ENCODE measurements around the gene PLVAP. TPM values are rescaled to one million over a fixed set of nuclear protein-coding genes. Genes with fewer than 3 reads are reported as not detected.

Gene PLVAP
- total RNA-seq, 1 experiment from 2014 or later: not detected

- TF ChIP-seq ZNF281 (CRISPR knock-in tag; IDR thresholded peaks at IDR 0.05) (no peak), FOXP4 (CRISPR knock-in tag; IDR thresholded peaks at IDR 0.05) (no peak)
Measured at GRCh38 chr19:17332677-17333581, 44.2 kb downstream of the PLVAP start (continued).

GRCh38 chr19:17332360-17332676 lies 44.8 kb downstream of the PLVAP start:
- Mint-ChIP-seq H3K4me3 (no peak overlapping the region), H3K9me3 (peaks cover 5% of the 10 kb centered on the region), H3K27me3 (ENCODE audit: low read depth) (peaks cover 5% of the 10 kb centered on the region), H3K27ac (peak overlapping the region; percentile 60; the same call in 1 of the 2 replicates), H3K36me3 (peaks cover 11% of the 10 kb centered on the region), H3K4me1 (peaks cover 29% of the 10 kb centered on the region)
- POLR2A ChIA-PET: interaction anchor here (0.7 to 1.9 kb wide), 6 partner anchors 23 to 96 kb away, joined by 3 to 11 read pairs (median 5); partner anchors contain the start of genes BABAM1 and MRPL34
- ATAC-seq: no peak
- DNase-seq (ENCODE audit: low spot score): no peak
- CTCF ChIA-PET: interaction anchor here (0.6 to 3.7 kb wide), 13 partner anchors 9 to 382 kb away, joined by 3 to 27 read pairs (median 4); partner anchors contain the start of genes ABHD8, DDA1, MRPL34 and MVB12A
- TF ChIP-seq FOXP1 (CRISPR knock-in tag; IDR thresholded peaks at IDR 0.05; ENCODE audit: borderline replicate concordance) (no peak), ZNF423 (CRISPR knock-in tag; IDR thresholded peaks at IDR 0.05) (no peak), PRDM15 (CRISPR knock-in tag; IDR thresholded peaks at IDR 0.05) (no peak), ZNF281 (CRISPR knock-in tag; IDR thresholded peaks at IDR 0.05) (no peak), SP1 (CRISPR knock-in tag; conservative IDR thresholded peaks at IDR 0.05) (no peak), CREB1 (CRISPR knock-in tag; IDR thresholded peaks at IDR 0.05) (no peak), JAZF1 (CRISPR knock-in tag; IDR thresholded peaks at IDR 0.05) (no peak), TP53 (CRISPR knock-in tag; IDR thresholded peaks at IDR 0.05) (no peak), FOXP4 (CRISPR knock-in tag; IDR thresholded peaks at IDR 0.05) (no peak), ATF2 (CRISPR knock-in tag; IDR thresholded peaks at IDR 0.05; ENCODE audit: borderline replicate concordance, low read depth) (no peak), CDX4 (CRISPR knock-in tag; IDR thresholded peaks at IDR 0.05; ENCODE audit: borderline replicate concordance) (no peak)
